GM19239 (cell line): ENCODE measurements around the gene DDIT3.

Experiments used
- DNase-seq: peaks from one replicate; pipeline ENCODE4 v3.0.0; 2011; ENCODE audit warnings: low spot score; ENCODE audit not compliant: insufficient read length
- FAIRE-seq: peaks from 2 replicates; lab custom pipeline; 2011; peaks lifted over from hg19 to GRCh38; lab: Jason Lieb, UNC

The DDIT3 gene

GRCh38 chr12:57471661-57472060 is 48.7 kb downstream of the DDIT3 start:
- FAIRE-seq, result no peak
- no peak for DNase-seq

DNA sequence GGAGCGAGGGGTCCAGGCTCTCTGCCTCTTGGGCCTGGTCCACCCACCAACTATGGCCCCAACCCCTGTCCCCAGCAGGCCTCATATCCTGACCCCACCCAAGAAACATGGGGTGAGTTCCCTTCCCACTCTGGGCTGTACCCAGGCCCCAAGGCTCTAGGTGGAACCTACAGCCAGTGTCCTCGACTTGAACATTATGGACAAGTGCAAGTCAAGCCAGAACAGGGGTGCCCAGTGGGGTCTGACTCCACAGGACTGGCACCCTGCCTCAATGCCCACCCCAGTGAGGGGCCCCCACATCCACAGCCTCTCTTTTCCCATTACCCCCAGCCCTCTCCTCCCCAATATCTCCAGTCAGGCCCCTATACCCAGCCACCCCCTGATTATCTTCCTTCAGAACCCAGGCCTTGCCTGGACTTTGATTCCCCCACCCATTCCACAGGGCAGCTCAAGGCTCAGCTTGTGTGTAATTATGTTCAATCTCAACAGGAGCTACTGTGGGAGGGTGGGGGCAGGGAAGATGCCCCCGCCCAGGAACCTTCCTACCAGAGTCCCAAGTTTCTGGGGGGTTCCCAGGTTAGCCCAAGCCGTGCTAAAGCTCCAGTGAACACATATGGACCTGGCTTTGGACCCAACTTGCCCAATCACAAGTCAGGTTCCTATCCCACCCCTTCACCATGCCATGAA is 49.2 kb downstream of the DDIT3 start:
- FAIRE-seq (no peak), DNase-seq (no peak)

- DNase-seq (no peak), FAIRE-seq (no peak)
Measured at GRCh38 chr12:57470286-57470969, 49.9 kb downstream of the DDIT3 start.

DNA sequence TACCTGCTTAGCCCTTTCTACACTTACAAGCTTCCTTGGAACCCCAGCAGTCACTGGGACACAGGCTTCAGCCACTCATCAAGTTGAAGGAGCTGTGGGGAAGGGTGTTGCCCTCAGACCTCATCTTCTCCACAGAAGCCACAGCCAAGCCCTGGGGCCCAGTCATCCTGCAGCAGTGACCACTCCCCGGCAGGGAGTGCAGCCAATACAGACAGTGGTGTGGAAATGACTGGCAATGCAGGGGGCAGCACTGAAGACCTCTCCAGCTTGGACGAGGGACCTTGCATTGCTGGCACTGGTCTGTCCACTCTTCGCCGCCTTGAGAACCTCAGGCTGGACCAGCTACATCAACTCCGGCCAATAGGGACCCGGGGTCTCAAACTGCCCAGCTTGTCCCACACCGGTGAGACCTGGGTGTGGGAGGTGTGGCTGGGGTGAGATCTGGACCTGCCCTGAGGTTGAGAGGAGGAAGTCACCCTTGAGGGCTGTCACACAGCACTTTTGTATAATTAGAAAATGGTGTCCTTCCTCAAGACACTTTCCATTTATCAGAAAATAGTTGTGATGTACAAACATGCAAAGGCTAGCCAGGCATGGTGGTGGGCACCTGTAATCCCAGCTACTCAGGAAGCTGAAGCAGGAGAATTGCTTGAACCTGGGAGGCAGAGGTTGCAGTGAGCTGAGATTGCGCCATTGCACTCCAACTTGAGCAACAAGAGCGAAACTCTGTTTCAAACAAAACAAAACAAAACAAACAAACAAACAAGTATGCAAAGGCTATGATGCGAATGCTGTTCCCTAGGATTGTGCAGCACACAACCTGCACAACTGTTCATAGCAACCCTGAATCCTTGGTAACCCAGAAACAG is 50.8 kb downstream of the DDIT3 start:
- FAIRE-seq, result no peak
- DNase-seq, result no peak

- FAIRE-seq (no peak), DNase-seq (no peak)
Measured at GRCh38 chr12:57467915-57468314, 52.4 kb downstream of the DDIT3 start.

- FAIRE-seq (no peak), DNase-seq (no peak)
Measured at GRCh38 chr12:57467212-57467874, 53.0 kb downstream of the DDIT3 start.
